Motor neuron (in vitro differentiated cells): ENCODE results near the gene TMEM179. TPM values are rescaled to one million over a fixed set of nuclear protein-coding genes. Genes with fewer than 3 reads are reported as not detected.

Experiments used
- ATAC-seq, 8 experiments: fragments of 200-7000 bp; cut with Tn5 transposase; replicated peaks in 6 of 8; 2 replicates each; pipeline ENCODE4 v1.8.0; 2021; ENCODE audit warnings: mild to moderate bottlenecking in 8 of 8, moderate library complexity in 8 of 8
- H3K27ac ChIP-seq, 2 donors: fragments of 250-450 bp; sonication (Bioruptor Pico); 2 replicates each; pipeline ENCODE4 v1.9.0; 2021; ENCODE audit warnings: antibody characterized with exemption in 2 of 2, mild to moderate bottlenecking in 2 of 2, moderate library complexity in 1 of 2
- H3K4me1 ChIP-seq, 2 donors: fragments of 250-450 bp; sonication (Bioruptor Pico); replicated peaks in 1 of 2; 2 replicates each; pipeline ENCODE4 v1.6.1; 2021; ENCODE audit warnings: antibody characterized with exemption in 2 of 2, mild to moderate bottlenecking in 2 of 2, moderate library complexity in 1 of 2
- H3K4me3 ChIP-seq, 5 donors: fragments of 250-450 bp; sonication (Bioruptor Pico); 2 replicates each; pipeline ENCODE4 v1.9.0; 2021; ENCODE audit warnings: antibody characterized with exemption in 5 of 5, mild to moderate bottlenecking in 5 of 5, moderate library complexity in 4 of 5
- WGBS, 10 experiments: fragments of 450-650 bp; shearing (Covaris generic); methylation state at CpG; one replicate each; pipeline ENCODE4 v1.0.0; 2022; 5-methylcytosine and 5-hydroxymethylcytosine counted together
- in situ Hi-C, 9 experiments: fragments of 400-800 bp; cut with MboI; loops; one replicate each; pipeline ENCODE4 v1.15.0; 2021; ENCODE audit warnings: low sequenced_read_pairs in 9 of 9, low pct_unique_long_range_greater_than_20kb in 2 of 9; ENCODE audit not compliant: unreplicated experiment in 9 of 9
- total RNA-seq, 8 experiments: library from RNA; unstranded; fragments of 300-600 nt; gene quantifications; 2 replicates each; pipeline versions ENCODE4 v1.2.3 to v1.2.4, GENCODE V29; 2022

The TMEM179 gene
- total RNA-seq, 8 experiments from 2014 or later: 0.40 to 18.8 (median 12.8) TPM

GRCh38 chr14:104559028-104559803, 45.4 kb downstream of the TMEM179 start:
- no peak for ATAC-seq
- 22 to 80% (median 60%) methylated on average over 1 to 5 of the region's 15 CpGs; no CpG with 5 or more reads in 5 of the 10 experiments for WGBS, 10 experiments
- H3K4me3 ChIP-seq: no peak overlapping the region
- in situ Hi-C loops: loop anchor here in 2 of 9 experiments (25.0 kb wide), 1 partner anchor 422 kb away; the partner anchor contains the start of gene KIF26A (in 2 of the 2)
- no peak overlapping the region for H3K27ac ChIP-seq
- peaks cover 49 to 67% of the 10 kb centered on the region in 2 donors for H3K4me1 ChIP-seq

GRCh38 chr14:104558231-104559027, 46.1 kb downstream of the TMEM179 start:
- ATAC-seq: no peak
- H3K27ac ChIP-seq: no peak overlapping the region
- peaks cover 49 to 60% of the 10 kb centered on the region in 2 donors for H3K4me1 ChIP-seq
- H3K4me3 ChIP-seq: no peak overlapping the region
- WGBS, 10 experiments: 42 to 100% (median 80%) methylated on average over 2 to 8 of the region's 16 CpGs; no CpG with 5 or more reads in 3 of the 10 experiments
- in situ Hi-C loops: loop anchor here in 2 of 9 experiments (25.0 kb wide), 1 partner anchor 421 kb away; the partner anchor contains the start of gene KIF26A (in 2 of the 2)

GRCh38 chr14:104557766-104558165, 46.8 kb downstream of the TMEM179 start:
- in situ Hi-C loops: loop anchor here in 2 of 9 experiments (25.0 kb wide), 1 partner anchor 420 kb away; the partner anchor contains the start of gene KIF26A (in 2 of the 2)
- no peak overlapping the region for H3K27ac ChIP-seq
- no peak for ATAC-seq
- H3K4me3 ChIP-seq: no peak overlapping the region
- H3K4me1 ChIP-seq: peaks cover 44 to 55% of the 10 kb centered on the region in 2 donors
- WGBS, 10 experiments: 100% methylated on average over 1 of the region's 1 CpG; no CpG with 5 or more reads in 5 of the 10 experiments

- no peak for ATAC-seq
- 17 to 80% methylated on average over 1 of the region's 5 CpGs; no CpG with 5 or more reads in 8 of the 10 experiments for WGBS, 10 experiments
- no peak overlapping the region for H3K27ac ChIP-seq
- H3K4me3 ChIP-seq: no peak overlapping the region
- in situ Hi-C loops: loop anchor here in 2 of 9 experiments (25.0 kb wide), 1 partner anchor 420 kb away; the partner anchor contains the start of gene KIF26A (in 2 of the 2)
- H3K4me1 ChIP-seq: peaks cover 41 to 55% of the 10 kb centered on the region in 2 donors
These were observed 47.5 kb downstream of the TMEM179 start for GRCh38 chr14:104557086-104557485.

GRCh38 chr14:104556256-104557021, 48.1 kb downstream of the TMEM179 start:
- Histone ChIP-seq H3K4me1 (peaks cover 34 to 49% of the 10 kb centered on the region in 2 donors), H3K27ac (no peak overlapping the region), H3K4me3 (no peak overlapping the region)
- WGBS, 10 experiments: 0% methylated on average over 2 of the region's 13 CpGs; no CpG with 5 or more reads in 9 of the 10 experiments
- in situ Hi-C loops: loop anchor here in 2 of 9 experiments (25.0 kb wide), 1 partner anchor 419 kb away; the partner anchor contains the start of gene KIF26A (in 2 of the 2)
- ATAC-seq: no peak

- Histone ChIP-seq H3K27ac (no peak overlapping the region), H3K4me3 (no peak overlapping the region), H3K4me1 (peaks cover 26 to 41% of the 10 kb centered on the region in 2 donors)
- in situ Hi-C loops: loop anchor here in 2 of 9 experiments (25.0 kb wide), 1 partner anchor 418 kb away; the partner anchor contains the start of gene KIF26A (in 2 of the 2)
- ATAC-seq: no peak
- 20 to 100% (median 88%) methylated on average over 1 to 7 of the region's 11 CpGs; no CpG with 5 or more reads in 2 of the 10 experiments for WGBS, 10 experiments
These were observed 48.9 kb downstream of the TMEM179 start for GRCh38 chr14:104555430-104556255.

- peak in 5 of 8 experiments; percentile 52 to 81 (median 73) for ATAC-seq
- peaks cover 26 to 33% of the 10 kb centered on the region in 2 donors for H3K4me1 ChIP-seq
- in situ Hi-C loops: loop anchor here in 2 of 9 experiments (25.0 kb wide), 1 partner anchor 418 kb away; the partner anchor contains the start of gene KIF26A (in 2 of the 2)
- 77 to 97% (median 82%) methylated on average over 1 to 5 of the region's 26 CpGs; no CpG with 5 or more reads in 6 of the 10 experiments for WGBS, 10 experiments
- H3K27ac ChIP-seq: no peak overlapping the region
- H3K4me3 ChIP-seq: no peak overlapping the region
These were observed 49.8 kb downstream of the TMEM179 start for GRCh38 chr14:104554608-104555429.

GRCh38 chr14:104554088-104554607, 50.4 kb downstream of the TMEM179 start:
- Histone ChIP-seq H3K4me1 (peaks cover 31 to 32% of the 10 kb centered on the region in 2 donors), H3K27ac (no peak overlapping the region), H3K4me3 (no peak overlapping the region)
- in situ Hi-C loops: loop anchor here in 2 of 9 experiments (25.0 kb wide), 1 partner anchor 417 kb away; the partner anchor contains the start of gene KIF26A (in 2 of the 2)
- ATAC-seq: peak in 2 of 8 experiments; percentile 5 to 13
- 17 to 50% methylated on average over 1 to 2 of the region's 12 CpGs; no CpG with 5 or more reads in 8 of the 10 experiments for WGBS, 10 experiments

- Histone ChIP-seq H3K4me1 (peaks cover 28 to 29% of the 10 kb centered on the region in 2 donors), H3K27ac (no peak overlapping the region), H3K4me3 (no peak overlapping the region)
- WGBS, 10 experiments: 30 to 96% (median 68%) methylated on average over 2 to 10 of the region's 30 CpGs; no CpG with 5 or more reads in 3 of the 10 experiments
- in situ Hi-C loops: loop anchor here in 2 of 9 experiments (25.0 kb wide), 1 partner anchor 416 kb away; the partner anchor contains the start of gene KIF26A (in 2 of the 2)
- ATAC-seq: peak in 1 of 8 experiments; percentile 15
These were observed 51.1 kb downstream of the TMEM179 start for GRCh38 chr14:104553166-104554087.
